SU-DHL-6 (cell line): ENCODE data around the gene MUTYH.

ENCODE experiments used
- EZH2phosphoT487 ChIP-seq: fragments of 200-600 bp; sonication (generic), shearing (Covaris generic); conservative IDR thresholded peaks from 2 replicates; pipeline ENCODE4 v1.6.1; 2018; ENCODE audit warnings: mild to moderate bottlenecking, antibody characterized with exemption, low read length, moderate library complexity, mixed read lengths
- TF ChIP-seq, protein P1 (sequence below): fragments of 200-600 bp; sonication (generic); IDR thresholded peaks from one replicate; pipeline ENCODE4 v1.5.1; 2017; ENCODE audit warnings: antibody characterized with exemption, mild to moderate bottlenecking, low read length, moderate library complexity; ENCODE audit not compliant: insufficient read depth, poor library complexity, severe bottlenecking

DNA sequence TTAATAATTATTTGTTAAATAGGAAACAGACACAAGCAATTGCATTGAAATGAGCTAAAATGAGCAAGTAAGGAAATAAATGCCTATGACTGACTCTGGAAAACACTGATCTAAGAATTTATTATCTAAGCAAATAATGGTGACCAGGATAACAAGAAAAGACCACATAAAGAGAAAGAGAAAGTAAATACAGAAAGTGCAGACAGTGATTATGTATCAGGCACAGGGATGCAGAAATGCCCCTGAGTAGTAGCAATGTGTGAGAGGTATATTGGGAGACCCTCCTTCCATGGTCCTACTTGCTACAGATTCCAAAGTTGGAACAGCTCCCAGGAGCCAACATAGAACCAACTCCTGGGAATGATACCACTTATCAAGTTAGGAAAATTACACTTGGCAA, 33.3 kb upstream of the MUTYH start:
- TF ChIP-seq, protein P1, sequence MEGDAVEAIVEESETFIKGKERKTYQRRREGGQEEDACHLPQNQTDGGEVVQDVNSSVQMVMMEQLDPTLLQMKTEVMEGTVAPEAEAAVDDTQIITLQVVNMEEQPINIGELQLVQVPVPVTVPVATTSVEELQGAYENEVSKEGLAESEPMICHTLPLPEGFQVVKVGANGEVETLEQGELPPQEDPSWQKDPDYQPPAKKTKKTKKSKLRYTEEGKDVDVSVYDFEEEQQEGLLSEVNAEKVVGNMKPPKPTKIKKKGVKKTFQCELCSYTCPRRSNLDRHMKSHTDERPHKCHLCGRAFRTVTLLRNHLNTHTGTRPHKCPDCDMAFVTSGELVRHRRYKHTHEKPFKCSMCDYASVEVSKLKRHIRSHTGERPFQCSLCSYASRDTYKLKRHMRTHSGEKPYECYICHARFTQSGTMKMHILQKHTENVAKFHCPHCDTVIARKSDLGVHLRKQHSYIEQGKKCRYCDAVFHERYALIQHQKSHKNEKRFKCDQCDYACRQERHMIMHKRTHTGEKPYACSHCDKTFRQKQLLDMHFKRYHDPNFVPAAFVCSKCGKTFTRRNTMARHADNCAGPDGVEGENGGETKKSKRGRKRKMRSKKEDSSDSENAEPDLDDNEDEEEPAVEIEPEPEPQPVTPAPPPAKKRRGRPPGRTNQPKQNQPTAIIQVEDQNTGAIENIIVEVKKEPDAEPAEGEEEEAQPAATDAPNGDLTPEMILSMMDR, result no peak
- TF ChIP-seq EZH2phosphoT487, result no peak
